Non-pigmented ciliary epithelial cell (primary cell): Measurements from ENCODE around the gene NCAPD2.
"Not testable (repeated sequence)": the region's sequence is repeated elsewhere in the genome, so short reads cannot be mapped to it uniquely, and the experiment has no call there.

Experiments
- DNase-seq: peaks from one replicate; pipeline ENCODE4 v3.0.0-alpha.2; 2010; ENCODE audit warnings: low read depth

The NCAPD2 gene

GRCh38 chr12:6548966-6549683, 55.2 kb downstream of the NCAPD2 start:
- DNase-seq: no peak

GRCh38 chr12:6549684-6550151, 55.8 kb downstream of the NCAPD2 start:
- DNase-seq: no peak

DNA sequence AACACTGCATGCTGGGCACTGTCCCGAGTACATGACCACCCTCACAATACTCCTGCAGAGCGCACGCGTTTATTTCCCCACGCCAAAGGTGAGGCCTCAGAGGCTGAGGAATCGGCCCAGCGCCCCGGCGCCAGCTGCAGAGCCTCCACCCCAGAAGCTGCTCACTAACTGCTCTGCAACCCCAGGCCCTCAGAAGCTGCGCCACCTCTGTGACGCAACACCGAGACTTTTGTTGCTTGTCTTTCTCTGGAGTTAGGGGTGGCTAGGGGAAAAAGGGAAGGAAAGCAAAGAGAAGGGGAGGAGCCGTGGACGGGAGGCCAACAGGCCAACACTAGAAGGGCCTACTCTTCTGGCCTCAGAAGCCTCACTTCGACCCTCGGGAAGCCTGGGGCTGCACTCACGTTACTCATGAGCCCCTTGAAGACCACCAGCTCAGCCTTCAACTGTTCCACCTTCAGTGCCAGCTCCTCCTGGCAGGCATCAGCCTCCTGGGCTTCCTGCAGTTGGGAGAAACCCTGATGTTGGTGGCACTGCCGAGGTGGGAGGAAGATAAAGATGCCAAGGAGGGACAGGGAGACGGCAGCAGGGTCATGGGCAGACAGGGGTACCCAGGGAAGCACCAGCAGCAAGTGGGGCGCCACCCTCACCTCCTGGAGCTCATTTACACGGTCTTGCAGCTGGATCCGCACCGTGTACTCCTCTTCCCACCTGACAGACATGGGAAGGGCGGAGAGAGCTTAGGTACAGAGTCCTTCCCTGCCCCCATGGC, 56.6 kb downstream of the NCAPD2 start:
- no peak for DNase-seq

GRCh38 chr12:6551063-6551461, 57.2 kb downstream of the NCAPD2 start:
- no peak for DNase-seq

GRCh38 chr12:6551496-6552139, 57.7 kb downstream of the NCAPD2 start:
- DNase-seq: no peak

DNA sequence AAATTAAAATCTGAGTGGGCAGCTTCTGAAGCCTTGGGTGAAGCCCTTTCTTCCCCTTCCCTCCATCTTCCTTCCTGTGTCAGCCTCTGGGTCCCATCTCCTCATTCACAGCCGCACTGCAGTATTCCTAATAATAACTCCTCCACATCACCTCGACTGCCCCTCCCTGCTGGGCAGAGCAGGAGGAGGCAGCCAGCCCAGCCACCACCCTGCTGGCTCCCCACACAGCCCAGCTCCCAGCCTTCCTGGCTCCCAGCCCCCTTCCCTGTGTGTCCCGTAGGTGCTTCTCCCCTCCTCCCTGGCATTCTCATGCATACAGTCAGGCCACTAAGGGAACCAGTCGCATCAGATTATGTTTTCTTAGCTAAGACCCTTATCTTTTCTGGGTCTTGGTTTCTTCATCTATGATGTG, 58.2 kb downstream of the NCAPD2 start:
- no peak for DNase-seq

- no peak for DNase-seq
These were observed 59.4 kb downstream of the NCAPD2 start for GRCh38 chr12:6553051-6553868.

- no peak for DNase-seq
These were observed 60.5 kb downstream of the NCAPD2 start for GRCh38 chr12:6554168-6555017.

DNA sequence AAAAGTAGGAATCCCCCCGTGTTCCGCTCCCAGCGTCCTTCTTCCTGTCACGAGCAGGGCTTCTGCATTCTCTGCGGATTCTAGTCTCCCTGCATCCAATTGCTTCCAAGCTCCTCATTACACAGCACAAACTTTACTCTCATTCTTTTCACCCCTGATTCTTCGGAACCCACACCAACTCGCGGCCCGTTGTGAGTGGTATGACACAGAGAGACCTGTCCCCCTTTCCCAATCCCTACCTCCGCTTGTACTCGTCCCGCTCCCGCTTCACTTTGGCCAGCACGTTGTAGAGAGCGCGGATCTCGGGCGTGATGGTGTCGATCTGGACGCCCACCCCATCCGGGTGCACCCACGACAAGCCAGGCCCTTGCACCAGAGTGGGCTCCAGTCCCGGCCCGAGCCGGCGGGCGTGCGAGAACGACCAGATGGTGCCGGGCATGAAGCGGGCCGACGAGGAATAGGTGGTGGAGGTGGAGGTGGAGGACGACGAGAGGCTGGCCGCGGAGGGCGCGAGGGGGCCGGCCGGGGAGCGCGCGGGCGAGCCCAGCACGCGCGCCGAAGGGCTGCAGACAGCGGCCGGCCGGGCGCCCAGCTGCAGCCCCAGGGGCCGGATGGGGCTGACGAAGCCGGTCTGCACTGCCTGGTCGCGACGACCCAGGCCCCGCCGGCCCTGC, 61.3 kb downstream of the NCAPD2 start:
- no peak for DNase-seq

DNA sequence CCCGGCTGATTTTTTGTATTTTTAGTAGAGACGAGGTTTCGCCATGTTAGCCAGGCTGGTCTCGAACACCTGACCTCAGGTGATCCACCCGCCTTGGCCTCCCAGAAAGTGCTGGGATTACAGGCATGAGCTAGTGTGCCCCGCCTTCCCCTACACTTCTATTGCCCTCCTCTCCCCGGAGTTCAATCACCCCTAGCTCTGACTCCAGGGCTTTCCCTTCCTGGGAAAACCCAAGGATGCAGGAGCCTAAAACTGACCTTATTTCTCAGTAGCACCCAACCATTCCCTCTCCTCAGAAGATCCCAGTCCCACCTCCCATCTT, 62.6 kb downstream of the NCAPD2 start:
- DNase-seq: not testable (repeated sequence)

DNA sequence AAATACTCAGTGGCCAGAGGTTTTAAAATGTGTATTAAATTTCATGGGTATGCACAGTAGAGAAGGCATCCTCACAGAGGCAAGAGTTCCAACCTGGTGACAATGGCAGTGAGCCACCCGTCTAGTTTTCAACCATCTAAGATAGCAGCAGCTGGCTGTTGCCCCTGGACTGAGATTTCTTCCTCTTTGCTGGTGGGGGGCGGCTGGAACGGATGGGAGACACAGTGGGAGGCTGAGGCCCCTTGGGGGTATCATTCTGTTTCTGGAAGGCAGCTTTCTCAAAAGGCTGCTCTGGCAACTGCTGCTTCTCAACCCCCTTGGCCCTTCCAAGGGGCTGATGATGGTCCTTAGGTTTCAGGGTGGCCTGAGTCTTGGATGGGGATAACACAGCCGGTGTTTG, 63.0 kb downstream of the NCAPD2 start:
- no peak for DNase-seq

DNA sequence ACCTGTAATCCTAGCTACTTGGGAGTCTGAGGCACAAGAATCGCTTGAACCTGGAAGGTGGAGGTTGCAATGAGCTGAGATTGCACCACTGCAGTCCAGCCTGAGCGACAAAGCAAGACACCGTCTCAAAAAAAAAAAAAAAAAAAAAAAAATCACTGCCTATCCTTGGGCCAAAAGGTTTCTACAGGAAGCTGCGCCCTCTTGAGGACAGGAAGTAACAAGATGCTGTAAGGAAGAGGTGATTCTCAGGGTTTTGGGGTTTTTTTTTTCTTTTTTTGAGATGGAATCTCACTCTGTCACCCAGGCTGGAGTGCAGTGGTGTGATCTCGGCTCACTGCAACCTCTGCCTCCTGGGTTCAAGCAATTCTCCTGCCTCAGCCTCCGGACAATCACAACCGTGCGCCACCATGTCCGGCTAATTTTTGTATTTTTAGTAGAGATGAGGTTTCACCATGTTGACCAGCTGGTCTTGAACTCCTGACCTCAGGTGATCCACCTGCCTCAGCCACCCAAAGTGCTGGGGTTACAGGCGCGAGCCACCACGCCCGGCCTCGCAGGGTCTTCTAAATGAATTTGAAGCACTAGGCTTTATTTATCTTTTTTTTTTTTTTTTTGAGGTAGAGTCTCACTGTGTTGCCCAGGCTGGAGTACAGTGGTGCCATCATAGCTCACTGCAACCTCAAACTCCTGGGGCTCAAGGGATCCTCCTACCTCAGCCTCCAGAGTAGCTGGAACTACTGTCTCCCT, 64.3 kb downstream of the NCAPD2 start:
- DNase-seq: not testable (repeated sequence)

- no peak for DNase-seq
These were observed 65.6 kb downstream of the NCAPD2 start for GRCh38 chr12:6559500-6559899.

GRCh38 chr12:6560501-6561205, 66.8 kb downstream of the NCAPD2 start:
- no peak for DNase-seq

DNA sequence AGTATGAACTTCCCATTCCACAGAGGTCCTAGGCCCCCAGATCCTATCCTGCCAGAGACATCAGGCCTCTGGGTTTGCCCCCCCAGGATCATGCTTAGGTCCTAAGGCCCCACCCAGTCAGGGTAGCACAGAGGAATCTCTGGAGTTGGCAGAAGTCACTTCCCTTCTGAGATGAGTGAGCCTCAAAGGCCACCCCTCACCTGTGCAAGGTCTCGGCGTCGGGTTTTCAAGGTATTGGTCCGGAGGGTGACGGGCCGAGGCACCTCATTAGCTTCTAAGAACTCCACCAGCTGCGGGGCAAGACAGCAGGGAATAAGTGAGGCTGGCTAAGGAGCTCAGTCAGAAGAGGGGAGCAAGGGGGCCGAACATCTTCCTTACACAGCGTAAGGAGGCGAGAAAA, 69.0 kb downstream of the NCAPD2 start:
- no peak for DNase-seq

GRCh38 chr12:6563448-6564050, 69.6 kb downstream of the NCAPD2 start:
- no peak for DNase-seq

DNA sequence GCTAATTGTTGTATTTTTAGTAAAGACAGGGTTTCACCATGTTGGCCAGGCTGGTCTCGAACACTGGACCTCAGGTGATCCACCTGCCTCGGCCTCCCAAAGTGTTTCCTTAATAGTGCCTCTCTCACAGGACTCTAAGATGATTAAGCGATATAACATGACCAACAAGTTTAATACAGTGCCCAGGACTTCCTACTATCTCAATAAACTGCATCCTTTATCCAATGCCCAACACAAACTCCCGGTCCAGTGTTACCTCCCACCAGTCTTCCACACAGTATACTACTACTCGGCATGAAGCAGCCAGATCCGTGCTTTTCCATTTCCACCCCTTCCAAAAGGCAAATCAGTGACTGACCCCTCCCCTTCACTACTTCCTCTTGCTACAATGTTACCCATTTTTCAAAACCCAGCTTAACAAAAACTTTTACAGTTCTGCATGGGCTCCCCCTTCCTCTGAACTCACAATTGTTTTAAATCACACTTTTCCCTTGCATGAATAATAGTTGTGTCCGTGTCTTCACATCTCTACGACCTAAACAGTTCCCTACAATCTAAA, 73.3 kb downstream of the NCAPD2 start:
- DNase-seq: no peak

GRCh38 chr12:6569312-6569711, 75.4 kb downstream of the NCAPD2 start:
- no peak for DNase-seq

DNA sequence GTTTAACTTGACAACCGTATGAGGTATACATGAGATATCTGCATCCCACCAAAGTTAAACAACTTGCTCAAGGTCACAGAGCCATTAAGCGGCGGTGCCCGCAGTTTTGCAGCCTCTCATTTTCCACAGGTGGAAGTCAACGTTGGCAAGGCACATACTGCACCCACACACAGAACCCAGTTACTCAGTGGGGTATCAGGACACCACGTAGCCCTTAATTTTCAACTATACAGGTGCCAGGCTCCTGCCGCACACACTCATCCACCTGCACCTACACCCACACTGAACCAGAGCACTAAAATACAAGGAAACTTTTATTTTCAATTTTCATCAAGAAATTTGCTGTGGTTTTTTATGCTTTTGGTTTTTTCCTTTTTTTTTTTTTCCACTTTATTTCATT, 75.9 kb downstream of the NCAPD2 start:
- no peak for DNase-seq
